B cell (primary cell): ENCODE data around the gene SELENOH. TPM values are rescaled to one million over a fixed set of nuclear protein-coding genes. Genes with fewer than 3 reads are reported as not detected.

Experiments
- ATAC-seq: fragments of 200-7000 bp; cut with Tn5 transposase; one replicate; pipeline ENCODE4 v1.10.0; 2021; ENCODE audit warnings: low read depth, mild to moderate bottlenecking, moderate number of reproducible peaks, moderate library complexity
- CTCF ChIA-PET: fragments of 350-600 bp; sonication (Branson Sonifier 250); formaldehyde crosslinking; loops from one replicate; lab custom pipeline; 2021; ENCODE audit warnings: antibody characterized with exemption, inconsistent platforms; lab: Charles Lee
- POLR2A ChIA-PET: fragments of 350-600 bp; sonication (Branson Sonifier 250); formaldehyde crosslinking; loops from one replicate; lab custom pipeline; 2021; ENCODE audit warnings: antibody characterized with exemption; lab: Charles Lee
- DNase-seq: peaks from one replicate; pipeline ENCODE4 v3.0.0; 2013
- H2AFZ ChIP-seq: 2 replicates; pipeline ENCODE4 v1.6.1; 2012; ENCODE audit warnings: mild to moderate bottlenecking, low read depth, low read length; ENCODE audit not compliant: insufficient read depth, poor library complexity, severe bottlenecking
- H3K27ac ChIP-seq, 2 donors: 1 replicate in 1 of 2; 2 replicates in 1 of 2; pipeline ENCODE4 v1.5.1; 2012 to 2013; ENCODE audit warnings: low read length in 2 of 2, mild to moderate bottlenecking in 2 of 2, moderate library complexity in 1 of 2
- H3K27me3 ChIP-seq, 4 experiments: fragments of 200-600 bp in 1 of 4; sonication (generic) in 1 of 4; replicated peaks in 1 of 4; 1 replicate in 2 of 4; 2 replicates in 2 of 4; pipeline versions ENCODE4 v1.6.1 to v1.7.0; 2013 to 2016; ENCODE audit warnings: low read length in 3 of 4, mild to moderate bottlenecking in 2 of 4, mixed read lengths in 1 of 4, moderate library complexity in 1 of 4; ENCODE audit not compliant: insufficient read depth in 4 of 4, control insufficient read depth in 3 of 4; ENCODE audit errors: control extremely low read depth in 1 of 4
- H3K36me3 ChIP-seq, 2 experiments: replicated peaks in 1 of 2; 1 replicate in 1 of 2; 2 replicates in 1 of 2; pipeline versions ENCODE4 v1.6.1 to v1.7.1; 2013; ENCODE audit warnings: low read length in 1 of 2; ENCODE audit not compliant: insufficient read depth in 2 of 2, control insufficient read depth in 1 of 2; ENCODE audit errors: control extremely low read depth in 1 of 2, extremely low read depth in 1 of 2
- H3K4me1 ChIP-seq, 2 donors: fragments of 200-600 bp in 1 of 2; sonication (generic) in 1 of 2; 1 replicate in 1 of 2; 2 replicates in 1 of 2; pipeline versions ENCODE4 v1.5.1 to v1.6.1; 2013 to 2017; ENCODE audit warnings: low read length in 2 of 2; ENCODE audit not compliant: control insufficient read depth in 2 of 2, insufficient read depth in 2 of 2
- H3K4me2 ChIP-seq: replicated peaks from 2 replicates; pipeline ENCODE3; 2012; ENCODE audit warnings: mild to moderate bottlenecking, low read depth, low read length; ENCODE audit not compliant: poor library complexity, severe bottlenecking
- H3K4me3 ChIP-seq, 5 experiments: fragments of 200-600 bp in 1 of 5; sonication (generic) in 1 of 5; 1 replicate in 3 of 5; 2 replicates in 2 of 5; pipeline versions ENCODE4 v1.5.1 to v1.7.0; 2011 to 2016; ENCODE audit warnings: low read length in 4 of 5, mild to moderate bottlenecking in 4 of 5, low read depth in 2 of 5, control low read depth in 1 of 5, moderate library complexity in 1 of 5; ENCODE audit not compliant: insufficient read depth in 1 of 5; ENCODE audit errors: control extremely low read depth in 1 of 5, extremely low read depth in 1 of 5
- H3K79me2 ChIP-seq: fragments of 200-600 bp; sonication (generic); one replicate; pipeline ENCODE4 v1.6.0; 2016; ENCODE audit warnings: low read length; ENCODE audit not compliant: control insufficient read depth, insufficient read depth
- H3K9ac ChIP-seq: fragments of 200-600 bp; sonication (generic); 2 replicates; pipeline ENCODE4 v1.6.1; 2017; ENCODE audit warnings: mild to moderate bottlenecking, low read length, moderate library complexity
- H3K9me3 ChIP-seq, 3 donors: one replicate each; pipeline versions ENCODE4 v1.6.1 to v1.7.1; 2013; ENCODE audit warnings: low read length in 2 of 3; ENCODE audit not compliant: control insufficient read depth in 2 of 3, insufficient read depth in 1 of 3; ENCODE audit errors: control extremely low read depth in 1 of 3
- H4K20me1 ChIP-seq: 2 replicates; pipeline ENCODE4 v1.6.0; 2012; ENCODE audit warnings: mild to moderate bottlenecking, low read length; ENCODE audit not compliant: insufficient read depth, control insufficient read depth, poor library complexity, severe bottlenecking
- H3K27ac Mint-ChIP-seq: one replicate; pipeline ENCODE4 v1.8.0; 2021; ENCODE audit warnings: mixed read lengths
- H3K27me3 Mint-ChIP-seq: one replicate; pipeline ENCODE4 v1.8.0; 2021; ENCODE audit warnings: mixed read lengths
- H3K4me1 Mint-ChIP-seq: one replicate; pipeline ENCODE4 v1.8.0; 2021; ENCODE audit warnings: mixed read lengths
- H3K4me3 Mint-ChIP-seq: one replicate; pipeline ENCODE4 v1.8.0; 2021; ENCODE audit warnings: mixed read lengths
- H3K9me3 Mint-ChIP-seq: one replicate; pipeline ENCODE4 v1.8.0; 2022; ENCODE audit warnings: mixed read lengths; ENCODE audit not compliant: insufficient read depth
- EZH2 ChIP-seq: IDR thresholded peaks from 2 replicates; pipeline ENCODE4 v1.6.1; 2012; ENCODE audit warnings: borderline replicate concordance, low read depth, mild to moderate bottlenecking, moderate library complexity, low read length; ENCODE audit not compliant: insufficient read depth, poor library complexity, severe bottlenecking
- WGBS: methylation state at CpG from one replicate; pipeline ENCODE4 v1.1.5; 2013; ENCODE audit warnings: missing lambda C conversion rate; ENCODE audit not compliant: insufficient coverage; 5-methylcytosine and 5-hydroxymethylcytosine counted together
- intact Hi-C: fragments of 100-400 bp; cut with micrococcal nuclease; formaldehyde crosslinking; loops from one replicate; pipeline ENCODE4 v1.10.0; 2022
- polyA plus RNA-seq: library from polyadenylated mRNA; depleted of rRNA; stranded (reverse); fragments of >200 nt; gene quantifications from 2 replicates; pipeline ENCODE4 v1.2.3, GENCODE V29; 2012
- total RNA-seq, 2 donors: library from RNA; stranded (reverse); fragments of 120-200 nt in 1 of 2; gene quantifications; 1 replicate in 1 of 2; 2 replicates in 1 of 2; pipeline versions ENCODE4 v1.2.3 to v1.2.4, GENCODE V29; 2013 to 2022
- TF ChIP-seq, protein P1 (sequence below): fragments of 200-600 bp; IDR thresholded peaks from one replicate; pipeline ENCODE4 v1.8.0; 2022; ENCODE audit warnings: antibody characterized with exemption, mild to moderate bottlenecking

Gene SELENOH
- total and polyA plus RNA-seq, 2 donors (not counting 1 experiment from before 2014, with no cell fraction given), result 147 to 196 TPM

DNA sequence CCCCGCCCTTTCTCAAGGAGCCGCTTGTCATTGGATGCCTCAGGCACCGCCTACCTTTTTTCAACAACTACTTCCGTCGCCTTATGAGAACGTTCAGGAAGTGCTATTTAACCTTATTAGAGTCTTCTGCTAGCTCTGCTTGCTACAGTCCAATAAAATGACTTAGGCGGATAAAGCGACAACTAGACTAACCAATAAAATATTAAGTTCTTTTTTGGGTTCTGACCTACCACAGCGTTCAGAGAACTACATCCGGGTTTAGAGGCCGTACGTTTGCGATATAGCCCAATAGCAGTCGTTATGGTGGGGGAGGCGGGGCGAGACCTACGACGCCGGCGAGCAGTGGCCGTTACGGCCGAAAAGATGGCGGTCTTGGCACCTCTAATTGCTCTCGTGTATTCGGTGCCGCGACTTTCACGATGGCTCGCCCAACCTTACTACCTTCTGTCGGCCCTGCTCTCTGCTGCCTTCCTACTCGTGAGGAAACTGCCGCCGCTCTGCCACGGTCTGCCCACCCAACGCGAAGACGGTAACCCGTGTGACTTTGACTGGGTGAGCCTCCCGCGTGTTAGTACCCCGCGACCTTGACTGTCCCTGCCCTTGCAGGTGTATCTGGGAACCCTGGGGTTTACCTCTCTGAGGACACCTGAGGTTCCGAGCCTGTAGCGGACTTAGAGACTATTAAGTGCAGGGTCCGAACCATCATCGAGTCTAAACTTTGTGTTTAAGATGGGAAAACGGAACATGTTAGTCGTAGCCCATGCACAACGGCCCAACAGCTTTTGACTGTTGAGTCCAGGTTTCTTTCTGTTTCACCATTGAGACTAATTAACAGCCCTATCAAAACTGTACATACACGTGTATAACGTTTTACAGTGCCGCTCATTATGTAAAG, 28.8 kb upstream of the SELENOH start, which contains the start of gene TMX2:
Gene TMX2 (plus strand): TSS at position 338 of the 895 bp plus-strand sequence. CDS start 26 bp downstream, at position 364.
- no peaks in the 10 kb centered on the region for H3K27me3 ChIP-seq
- Mint-ChIP-seq H3K27ac (peak within 1 kb of the TSS; percentile 94), H3K4me3 (peak within 1 kb of the TSS; percentile 99), H3K27me3 (no peaks in the 10 kb centered on the region), H3K4me1 (peaks cover 42% of the 10 kb centered on the region), H3K9me3 (no peaks in the 10 kb centered on the region)
- ATAC-seq, result peak; percentile 86
- CTCF ChIA-PET, result interaction anchor here (1.2 to 5.0 kb wide), 3 partner anchors 88 to 255 kb away, joined by 3 to 43 read pairs (median 4); no protein-coding TSS in a partner anchor
- H3K36me3 ChIP-seq, result no peaks in the 10 kb centered on the region
- peaks cover 21 to 28% of the 10 kb centered on the region in 2 donors for H3K4me1 ChIP-seq
- peaks cover 14% of the 10 kb centered on the region for H4K20me1 ChIP-seq
- peak within 1 kb of the TSS; percentile 97 for H2AFZ ChIP-seq
- H3K9ac ChIP-seq, result peak within 1 kb of the TSS; percentile 98
- H3K4me3 ChIP-seq, result peak within 1 kb of the TSS; percentile 78 to 100 (median 93)
- POLR2A ChIA-PET, result interaction anchor here (1.0 to 2.6 kb wide), 5 partner anchors 15 to 88 kb away, joined by 3 to 12 read pairs (median 4); partner anchors contain the start of gene SELENOH
- intact Hi-C loops, result loop anchor here (1.0 to 2.0 kb wide), 7 partner anchors 29 to 378 kb away; partner anchors contain the start of genes CLP1, SELENOH and SSRP1
- TF ChIP-seq, protein P1, sequence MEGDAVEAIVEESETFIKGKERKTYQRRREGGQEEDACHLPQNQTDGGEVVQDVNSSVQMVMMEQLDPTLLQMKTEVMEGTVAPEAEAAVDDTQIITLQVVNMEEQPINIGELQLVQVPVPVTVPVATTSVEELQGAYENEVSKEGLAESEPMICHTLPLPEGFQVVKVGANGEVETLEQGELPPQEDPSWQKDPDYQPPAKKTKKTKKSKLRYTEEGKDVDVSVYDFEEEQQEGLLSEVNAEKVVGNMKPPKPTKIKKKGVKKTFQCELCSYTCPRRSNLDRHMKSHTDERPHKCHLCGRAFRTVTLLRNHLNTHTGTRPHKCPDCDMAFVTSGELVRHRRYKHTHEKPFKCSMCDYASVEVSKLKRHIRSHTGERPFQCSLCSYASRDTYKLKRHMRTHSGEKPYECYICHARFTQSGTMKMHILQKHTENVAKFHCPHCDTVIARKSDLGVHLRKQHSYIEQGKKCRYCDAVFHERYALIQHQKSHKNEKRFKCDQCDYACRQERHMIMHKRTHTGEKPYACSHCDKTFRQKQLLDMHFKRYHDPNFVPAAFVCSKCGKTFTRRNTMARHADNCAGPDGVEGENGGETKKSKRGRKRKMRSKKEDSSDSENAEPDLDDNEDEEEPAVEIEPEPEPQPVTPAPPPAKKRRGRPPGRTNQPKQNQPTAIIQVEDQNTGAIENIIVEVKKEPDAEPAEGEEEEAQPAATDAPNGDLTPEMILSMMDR, result no peak
- TF ChIP-seq EZH2, result no peak
- H3K9me3 ChIP-seq, result no peaks in the 10 kb centered on the region
- peak within 1 kb of the TSS; percentile 70 to 96 for H3K27ac ChIP-seq
- under 1% methylated on average over 42 of the region's 53 CpGs for WGBS
- peak within 1 kb of the TSS; percentile 89 for H3K4me2 ChIP-seq
- peaks cover 72% of the 10 kb centered on the region for H3K79me2 ChIP-seq
- DNase-seq, result peak; percentile 96
